ENCODE data around the gene PCNX1.
"Not testable (repeated sequence)": the region's sequence is repeated elsewhere in the genome, so short reads cannot be mapped to it uniquely, and the experiment has no call there.

PCNX1 gene

DNA sequence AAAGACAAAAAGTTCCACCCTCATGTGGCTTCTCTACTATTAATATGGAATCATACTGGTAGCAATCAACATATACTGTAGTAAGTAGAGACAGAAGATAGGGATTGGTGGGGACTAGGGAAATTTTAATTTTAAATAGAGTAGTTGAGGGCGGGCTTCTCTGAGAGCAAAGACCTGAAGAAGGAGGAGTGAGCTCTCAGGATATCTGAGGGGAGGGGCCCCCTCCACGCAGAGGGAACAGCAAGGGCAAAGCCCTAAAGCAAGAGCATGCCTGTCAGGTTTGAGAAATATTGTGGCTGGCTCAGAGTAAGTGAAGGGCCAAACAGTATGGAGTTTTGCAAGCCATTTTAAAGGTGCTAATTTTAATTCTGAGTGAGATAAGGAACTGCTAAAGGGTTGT lies 64.3 kb downstream of the PCNX1 start:
- no peak for FAIRE-seq

GRCh38 chr14:70972107-70972976 lies 65.1 kb downstream of the PCNX1 start:
- peak; percentile 94 for FAIRE-seq

GRCh38 chr14:70976591-70976990 lies 69.3 kb downstream of the PCNX1 start:
- no peak for FAIRE-seq

DNA sequence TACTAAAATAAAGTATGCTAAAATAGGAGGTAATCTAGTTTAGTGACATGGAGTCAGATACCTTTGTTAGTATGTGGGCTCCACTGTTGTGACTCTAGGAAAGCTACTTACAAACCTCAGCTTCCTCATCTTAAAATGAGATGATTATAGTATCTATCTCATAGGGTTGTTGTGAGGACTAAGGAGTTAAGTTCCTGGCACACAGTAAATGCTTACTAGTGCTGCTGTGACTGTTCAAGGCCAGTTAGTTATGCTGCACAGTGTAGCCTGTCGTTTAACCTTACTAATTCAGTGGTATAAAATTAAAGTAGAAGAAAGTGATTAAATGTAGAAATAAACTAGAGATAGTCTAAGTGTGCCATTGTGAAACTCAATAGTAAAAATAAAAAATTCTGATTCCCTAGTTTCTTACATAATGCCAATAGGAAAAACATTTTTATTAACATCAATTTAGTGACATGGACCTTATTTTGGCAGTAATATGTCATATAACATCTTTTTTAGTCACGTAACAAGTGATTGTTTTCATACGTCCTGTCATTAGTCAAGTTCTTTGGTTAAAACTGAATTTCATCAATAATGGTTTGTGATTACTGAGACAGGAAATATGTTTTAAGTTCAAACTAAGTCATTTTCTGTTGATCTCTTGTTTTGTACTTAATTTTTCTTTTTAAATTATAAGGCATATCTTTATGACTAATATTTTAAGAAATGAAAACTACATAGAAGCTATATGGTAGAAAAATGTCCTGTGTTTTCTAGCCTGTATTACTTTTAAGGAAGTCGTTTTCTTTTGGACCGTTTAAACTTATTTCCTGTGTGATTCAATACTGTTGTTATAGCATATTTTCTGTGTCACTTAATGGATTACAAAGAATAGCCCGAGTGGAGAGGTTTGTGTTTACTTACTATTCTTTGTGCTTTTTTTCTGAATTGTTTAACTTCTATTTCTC lies 74.0 kb downstream of the PCNX1 start:
- FAIRE-seq: peak; percentile 25

DNA sequence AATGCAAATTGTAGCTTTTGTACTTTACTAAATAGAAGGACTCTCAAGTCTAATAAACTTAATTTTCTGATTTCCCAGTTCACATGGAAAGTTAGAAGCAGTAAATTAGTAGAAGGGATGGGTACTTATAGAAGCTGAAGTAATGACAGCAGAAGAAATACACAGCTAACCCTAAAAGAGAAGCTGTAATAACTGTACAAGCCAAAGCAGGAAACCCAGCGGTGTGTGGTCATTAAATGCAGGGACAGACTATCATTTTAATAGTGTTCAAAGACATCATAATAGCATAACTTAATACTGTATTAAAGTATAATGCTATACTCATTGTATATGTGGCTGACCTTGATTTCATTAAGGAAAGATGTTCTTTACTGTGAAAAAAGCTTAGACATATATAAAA lies 74.9 kb downstream of the PCNX1 start:
- FAIRE-seq: no peak

- FAIRE-seq: no peak
Observed at GRCh38 chr14:70987041-70987440, 79.8 kb downstream of the PCNX1 start.

- FAIRE-seq: no peak
Observed at GRCh38 chr14:70988452-70988851, 81.2 kb downstream of the PCNX1 start.

DNA sequence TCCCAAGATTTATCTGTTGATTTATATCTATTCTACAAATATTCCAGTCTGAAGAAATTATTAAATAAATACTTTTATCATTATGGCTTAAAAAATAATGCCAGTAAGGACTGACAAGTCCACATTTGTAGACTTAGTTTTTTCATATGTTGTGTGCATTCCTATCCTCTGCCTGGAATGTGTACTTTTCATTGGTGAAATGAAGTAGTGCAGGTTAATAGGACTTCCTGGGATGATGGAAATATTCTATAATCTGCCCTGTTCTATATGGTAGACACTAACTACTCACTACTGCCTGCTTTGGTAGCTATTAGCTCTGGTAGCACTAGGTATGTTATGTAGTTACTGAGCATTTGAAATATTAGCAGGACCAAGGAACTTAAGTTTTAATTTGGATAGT lies 86.7 kb downstream of the PCNX1 start:
- no peak for FAIRE-seq

DNA sequence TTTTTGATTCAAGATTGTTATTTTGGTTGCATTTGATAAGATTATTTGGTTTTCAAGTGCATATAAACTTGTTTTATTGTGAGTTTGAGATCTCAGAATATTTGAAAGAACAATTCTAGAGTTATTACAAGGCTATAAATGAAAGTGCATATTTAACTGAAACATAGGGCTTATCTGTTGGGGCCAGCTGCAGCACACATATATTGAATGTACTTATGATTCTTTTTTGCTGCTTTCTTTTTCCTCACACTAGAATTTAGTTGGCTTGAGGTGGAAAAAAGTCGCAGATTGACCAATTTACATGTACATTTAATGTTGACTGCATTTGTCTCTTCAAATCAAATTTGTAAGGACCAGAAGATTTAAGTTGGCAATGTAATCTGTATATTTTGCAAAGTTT lies 88.0 kb downstream of the PCNX1 start:
- no peak for FAIRE-seq

GRCh38 chr14:70995671-70996070 lies 88.4 kb downstream of the PCNX1 start:
- FAIRE-seq: no peak

GRCh38 chr14:70999117-70999516 lies 91.9 kb downstream of the PCNX1 start:
- no peak for FAIRE-seq

- FAIRE-seq: no peak
Observed at GRCh38 chr14:71000091-71000490, 92.8 kb downstream of the PCNX1 start.

- no peak for FAIRE-seq
Observed at GRCh38 chr14:71001742-71002141, 94.5 kb downstream of the PCNX1 start.

- no peak for FAIRE-seq
Observed at GRCh38 chr14:71003156-71003555, 95.9 kb downstream of the PCNX1 start.

GRCh38 chr14:71004481-71004880 lies 97.2 kb downstream of the PCNX1 start:
- FAIRE-seq: no peak

DNA sequence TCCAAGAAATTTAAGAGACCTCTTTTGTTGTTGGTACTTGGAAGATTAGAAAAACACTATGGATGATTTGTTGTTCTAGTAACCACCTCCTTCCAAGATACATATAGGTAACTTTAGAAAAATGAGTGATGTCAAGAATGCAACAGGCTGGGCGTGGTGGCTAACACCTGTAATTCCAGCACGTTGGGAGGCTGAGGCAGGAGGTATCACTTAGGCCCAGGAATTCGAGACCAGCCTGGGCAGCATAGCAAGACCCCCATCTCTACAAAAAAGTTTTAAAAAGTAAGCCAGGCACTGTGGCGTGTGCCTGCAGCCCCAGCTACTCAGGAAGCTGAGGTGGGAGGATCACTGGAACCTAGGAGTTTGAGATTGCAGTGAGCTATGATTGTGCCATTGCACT lies 97.8 kb downstream of the PCNX1 start:
- no peak for FAIRE-seq

DNA sequence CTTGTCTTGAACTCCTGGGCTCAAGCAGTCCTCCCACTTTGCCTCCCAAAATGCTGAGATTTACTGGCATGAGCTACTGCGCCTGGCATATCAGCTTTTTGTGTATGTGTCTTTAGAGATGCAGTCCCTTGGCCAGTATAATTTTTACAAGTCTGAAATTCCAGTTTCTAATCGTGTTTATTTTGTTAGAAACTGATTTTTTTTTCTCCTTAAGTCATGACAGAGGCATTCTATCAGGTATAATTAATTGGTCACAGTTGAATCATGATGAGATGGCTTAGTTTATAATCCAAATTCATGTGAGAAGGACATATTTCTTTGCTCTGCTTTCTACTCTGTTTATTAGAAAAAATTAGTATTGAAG lies 98.9 kb downstream of the PCNX1 start:
- FAIRE-seq: no peak

- peak; percentile 93 for FAIRE-seq
Observed at GRCh38 chr14:71011479-71011878, 104.2 kb downstream of the PCNX1 start.

- no peak for FAIRE-seq
Observed at GRCh38 chr14:71012888-71013287, 105.6 kb downstream of the PCNX1 start.

GRCh38 chr14:71013551-71014192 lies 106.4 kb downstream of the PCNX1 start:
- FAIRE-seq: no peak

GRCh38 chr14:71019917-71020316 lies 112.7 kb downstream of the PCNX1 start:
- FAIRE-seq: not testable (repeated sequence)

DNA sequence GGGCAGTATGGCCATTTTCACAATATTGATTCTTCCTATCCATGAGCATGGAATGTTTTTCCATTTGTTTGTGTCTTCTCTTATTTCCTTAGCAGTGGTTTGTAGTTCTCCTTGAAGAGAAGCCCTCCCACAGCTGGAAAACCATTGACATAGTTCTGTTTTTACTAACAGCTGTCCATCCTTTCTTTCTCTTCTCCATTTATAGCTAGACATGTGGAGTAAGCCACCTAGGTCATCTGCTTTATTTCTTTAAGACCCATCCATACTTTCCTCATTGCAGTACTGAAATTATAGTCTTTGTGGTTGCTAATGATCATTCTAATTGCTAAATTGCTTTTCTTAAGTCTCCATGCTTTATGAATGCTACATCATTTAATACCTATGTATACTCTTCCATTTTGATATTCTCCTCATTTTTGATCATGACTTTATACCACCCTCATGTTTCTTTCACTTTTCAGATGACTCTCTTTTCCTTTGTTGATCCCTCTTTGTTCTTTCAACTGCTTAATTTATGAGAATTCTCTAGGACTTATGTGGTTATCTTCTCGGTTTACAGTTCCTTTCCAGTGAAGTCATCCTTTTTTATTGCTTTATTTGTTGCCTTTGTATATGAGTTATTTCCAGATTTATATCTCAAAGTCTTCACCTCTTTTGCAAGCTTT lies 114.2 kb downstream of the PCNX1 start:
- no peak for FAIRE-seq

Data from A204.1 (cell line).